Panc1 (cell line): ENCODE measurements around the gene PLAAT4. TPM values are rescaled to one million over a fixed set of nuclear protein-coding genes. Genes with fewer than 3 reads are reported as not detected.

ENCODE experiments used
- ATAC-seq: fragments of 200-7000 bp; cut with Tn5 transposase; 2 replicates; pipeline ENCODE4 v1.9.1; 2020; ENCODE audit warnings: mild to moderate bottlenecking, moderate library complexity
- BruUV-seq: library from RNA; stranded (reverse); fragments of 400-500 nt; replicated peaks from 2 replicates; lab custom pipeline; 2021; lab: Mats Ljungman, UMichigan
- CTCF ChIA-PET: fragments of 300-600 bp; sonication (Branson Sonifier 250); formaldehyde crosslinking; loops from one replicate; lab custom pipeline; 2022; ENCODE audit warnings: antibody characterized with exemption; lab: Charles Lee
- POLR2A ChIA-PET: fragments of 300-600 bp; sonication (Branson Sonifier 250); formaldehyde crosslinking; loops from one replicate; lab custom pipeline; 2022; ENCODE audit warnings: antibody characterized with exemption; lab: Charles Lee
- DNase-seq: peaks from one replicate; pipeline ENCODE4 v3.0.0-alpha.2; 2010; ENCODE audit warnings: low read depth, low spot score
- H3K27ac ChIP-seq: 2 replicates; pipeline ENCODE4 v1.5.1; 2011; ENCODE audit warnings: mild to moderate bottlenecking, low read length, inconsistent platforms
- H3K27me3 ChIP-seq: fragments of 200-500 bp; sonication (Bioruptor generic); 2 replicates; pipeline ENCODE4 v1.6.0; 2014; ENCODE audit warnings: low read length, inconsistent platforms; ENCODE audit not compliant: control insufficient read depth, insufficient read depth
- H3K36me3 ChIP-seq: fragments of 200-500 bp; sonication (Bioruptor generic); 2 replicates; pipeline ENCODE4 v1.5.1; 2014; ENCODE audit warnings: inconsistent platforms, mild to moderate bottlenecking, low read length, moderate library complexity; ENCODE audit not compliant: control insufficient read depth, insufficient read depth
- H3K4me1 ChIP-seq: 2 replicates; pipeline ENCODE4 v1.5.1; 2011; ENCODE audit warnings: inconsistent platforms, mild to moderate bottlenecking, low read length, moderate library complexity; ENCODE audit not compliant: control insufficient read depth, insufficient read depth
- H3K4me3 ChIP-seq, 2 experiments: 2 replicates each; pipeline ENCODE4 v1.5.1; 2011 to 2012; ENCODE audit warnings: low read depth in 2 of 2, low read length in 2 of 2, mild to moderate bottlenecking in 2 of 2, inconsistent platforms in 1 of 2, moderate library complexity in 1 of 2
- H3K9me3 ChIP-seq: fragments of 200-500 bp; sonication (Bioruptor generic); 2 replicates; pipeline ENCODE4 v1.5.1; 2014; ENCODE audit warnings: low read depth, mild to moderate bottlenecking, inconsistent platforms, low read length, moderate library complexity; ENCODE audit not compliant: control insufficient read depth, insufficient read depth
- POLR2AphosphoS5 ChIP-seq: IDR thresholded peaks from 2 replicates; pipeline ENCODE4 v1.6.1; 2012; ENCODE audit warnings: mild to moderate bottlenecking, low read depth, low read length, moderate library complexity
- REST ChIP-seq, 2 experiments: IDR thresholded peaks; 2 replicates each; pipeline ENCODE4 v1.6.1; 2011 to 2012; ENCODE audit warnings: low read depth in 2 of 2, control low read depth in 1 of 2, low read length in 1 of 2, mild to moderate bottlenecking in 1 of 2, moderate library complexity in 1 of 2; ENCODE audit not compliant: insufficient read depth in 1 of 2
- SIN3A ChIP-seq: IDR thresholded peaks from 2 replicates; pipeline ENCODE4 v1.6.1; 2012; ENCODE audit warnings: low read depth, mild to moderate bottlenecking, low read length, moderate library complexity, borderline replicate concordance; ENCODE audit not compliant: insufficient read depth
- TCF7L2 ChIP-seq: IDR thresholded peaks from 2 replicates; pipeline ENCODE4 v1.6.1; 2011; ENCODE audit warnings: mild to moderate bottlenecking, low read depth, low read length, inconsistent platforms
- in situ Hi-C: cut with HindIII; loops from 2 replicates; pipeline ENCODE4 v1.10.0; 2016; ENCODE audit warnings: low sequenced_read_pairs, low pct_unique_long_range_greater_than_20kb
- intact Hi-C: fragments of 100-400 bp; cut with micrococcal nuclease; formaldehyde crosslinking; loops from one replicate; pipeline ENCODE4 v1.10.0; 2022; ENCODE audit not compliant: unreplicated experiment
- total RNA-seq: library from RNA; stranded (reverse); gene quantifications from one replicate; pipeline ENCODE4 v1.2.1, GENCODE V29; 2021; ENCODE audit not compliant: unreplicated experiment
- TF ChIP-seq, protein P1 (sequence below): fragments of 450-650 bp; IDR thresholded peaks from 2 replicates; pipeline ENCODE4 v1.5.1; 2017; ENCODE audit warnings: mild to moderate bottlenecking

Gene PLAAT4
- total RNA-seq, 1 experiment from 2014 or later, result 15.2 TPM

DNA sequence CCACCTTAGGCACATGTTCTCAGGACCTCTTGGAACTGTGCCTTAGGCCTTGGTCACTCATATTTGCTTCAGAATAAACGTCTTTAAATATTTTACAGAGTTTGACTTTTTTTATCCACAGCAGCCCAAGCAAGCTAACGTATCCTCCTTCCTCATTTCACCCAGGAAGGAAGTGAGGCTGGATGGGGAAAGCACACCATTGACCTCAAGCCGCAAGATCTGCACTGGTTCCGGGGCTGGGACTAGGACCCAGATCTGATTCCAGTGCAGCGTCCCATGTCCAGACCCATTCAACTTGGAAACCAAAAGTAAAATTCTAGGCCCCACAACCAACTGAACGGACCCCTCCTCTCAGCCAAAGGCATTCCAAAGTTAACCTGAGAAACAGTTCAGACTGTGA is 33.1 kb upstream of the PLAAT4 start:
- CTCF ChIA-PET, result no interaction called here
- no peak for DNase-seq
- in situ Hi-C loops, result no loop called here

GRCh38 chr11:63504054-63504453 is 32.6 kb upstream of the PLAAT4 start:
- BruUV-seq, result no TSS peak
- intact Hi-C loops (no loop called here), in situ Hi-C loops (no loop called here)
- ATAC-seq (no peak), DNase-seq (no peak)
- POLR2A ChIA-PET, result no interaction called here
- H3K9me3 ChIP-seq, result peaks cover 6% of the 10 kb centered on the region; the same call in 1 of the 2 replicates
- H3K4me3 ChIP-seq, result no peak overlapping the region
- no peak overlapping the region for H3K27ac ChIP-seq
- CTCF ChIA-PET, result no interaction called here
- H3K27me3 ChIP-seq, result no peaks in the 10 kb centered on the region
- H3K4me1 ChIP-seq, result no peaks in the 10 kb centered on the region
- no peaks in the 10 kb centered on the region for H3K36me3 ChIP-seq
- no peak for TF ChIP-seq REST (IDR thresholded peaks at IDR 0.05; ENCODE audit: insufficient read depth in 1 of 2, low read depth in 2 of 2, low read length in 1 of 2)
- TF ChIP-seq POLR2AphosphoS5, result no peak
- TF ChIP-seq, protein P1, sequence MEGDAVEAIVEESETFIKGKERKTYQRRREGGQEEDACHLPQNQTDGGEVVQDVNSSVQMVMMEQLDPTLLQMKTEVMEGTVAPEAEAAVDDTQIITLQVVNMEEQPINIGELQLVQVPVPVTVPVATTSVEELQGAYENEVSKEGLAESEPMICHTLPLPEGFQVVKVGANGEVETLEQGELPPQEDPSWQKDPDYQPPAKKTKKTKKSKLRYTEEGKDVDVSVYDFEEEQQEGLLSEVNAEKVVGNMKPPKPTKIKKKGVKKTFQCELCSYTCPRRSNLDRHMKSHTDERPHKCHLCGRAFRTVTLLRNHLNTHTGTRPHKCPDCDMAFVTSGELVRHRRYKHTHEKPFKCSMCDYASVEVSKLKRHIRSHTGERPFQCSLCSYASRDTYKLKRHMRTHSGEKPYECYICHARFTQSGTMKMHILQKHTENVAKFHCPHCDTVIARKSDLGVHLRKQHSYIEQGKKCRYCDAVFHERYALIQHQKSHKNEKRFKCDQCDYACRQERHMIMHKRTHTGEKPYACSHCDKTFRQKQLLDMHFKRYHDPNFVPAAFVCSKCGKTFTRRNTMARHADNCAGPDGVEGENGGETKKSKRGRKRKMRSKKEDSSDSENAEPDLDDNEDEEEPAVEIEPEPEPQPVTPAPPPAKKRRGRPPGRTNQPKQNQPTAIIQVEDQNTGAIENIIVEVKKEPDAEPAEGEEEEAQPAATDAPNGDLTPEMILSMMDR, result no peak
- no peak for TF ChIP-seq TCF7L2
- TF ChIP-seq SIN3A, result no peak

More for the DNA sequence above, 33.1 kb upstream of the PLAAT4 start:
- no peak overlapping the region for H3K27ac ChIP-seq
- no peaks in the 10 kb centered on the region for H3K27me3 ChIP-seq
- TF ChIP-seq SIN3A (no peak), POLR2AphosphoS5 (no peak), TCF7L2 (no peak), REST (IDR thresholded peaks at IDR 0.05; ENCODE audit: insufficient read depth in 1 of 2, low read depth in 2 of 2, low read length in 1 of 2) (no peak)
- TF ChIP-seq, protein P1, result no peak
- ATAC-seq, result no peak
- POLR2A ChIA-PET, result no interaction called here
- H3K4me1 ChIP-seq, result no peaks in the 10 kb centered on the region
- no TSS peak for BruUV-seq
- H3K4me3 ChIP-seq, result no peak overlapping the region
- peaks cover 6% of the 10 kb centered on the region; the same call in 1 of the 2 replicates for H3K9me3 ChIP-seq
- intact Hi-C loops, result no loop called here
- no peaks in the 10 kb centered on the region for H3K36me3 ChIP-seq
